ENCODE results near the gene ACO1.

- no peak for TF ChIP-seq CTCF (IDR thresholded peaks at IDR 0.05)
- TF ChIP-seq POLR2A (IDR thresholded peaks at IDR 0.05): no peak
Measured at GRCh38 chr9:32497921-32498320, 113.5 kb downstream of the ACO1 start.
